Gastrocnemius medialis (tissue), 4 donors: ENCODE measurements around the gene PRDM16.

ENCODE experiments used
- POLR2A ChIP-seq, 2 donors: fragments of 450-650 bp; IDR thresholded peaks; one replicate each; pipeline ENCODE4 v1.6.1; 2017; ENCODE audit warnings: antibody characterized with exemption in 2 of 2, mild to moderate bottlenecking in 2 of 2, moderate library complexity in 2 of 2
- TF ChIP-seq, protein P1 (sequence below), 5 experiments: fragments of 450-650 bp in 3 of 5; fragments of 200-600 bp in 2 of 5; sonication (generic) in 2 of 5; IDR thresholded peaks in 4 of 5; conservative IDR thresholded peaks in 1 of 5; 1 replicate in 4 of 5; 2 replicates in 1 of 5; pipeline ENCODE4 v1.5.1; 2016 to 2019; ENCODE audit warnings: antibody characterized with exemption in 5 of 5, mild to moderate bottlenecking in 3 of 5, moderate library complexity in 3 of 5

DNA sequence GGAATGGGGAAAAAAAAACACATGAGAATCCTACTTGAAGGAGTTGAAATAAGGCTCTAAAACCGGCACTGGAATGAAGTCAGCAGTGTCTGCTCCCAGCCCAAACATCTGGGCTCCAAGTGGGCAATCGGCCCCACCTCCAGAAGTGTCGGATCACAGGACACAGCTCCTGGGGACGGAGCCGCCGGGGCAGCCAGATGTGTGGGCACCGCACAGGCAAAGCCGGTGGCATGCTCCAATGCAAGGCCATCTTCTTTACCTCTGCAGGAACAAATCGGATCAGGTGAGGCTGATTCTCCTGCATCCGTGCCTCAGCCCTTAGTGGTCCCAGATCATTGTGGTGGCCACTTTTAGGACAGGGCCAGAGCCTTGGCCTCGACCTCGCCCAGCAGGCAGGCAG, 156.7 kb downstream of the PRDM16 start:
- TF ChIP-seq, protein P1, sequence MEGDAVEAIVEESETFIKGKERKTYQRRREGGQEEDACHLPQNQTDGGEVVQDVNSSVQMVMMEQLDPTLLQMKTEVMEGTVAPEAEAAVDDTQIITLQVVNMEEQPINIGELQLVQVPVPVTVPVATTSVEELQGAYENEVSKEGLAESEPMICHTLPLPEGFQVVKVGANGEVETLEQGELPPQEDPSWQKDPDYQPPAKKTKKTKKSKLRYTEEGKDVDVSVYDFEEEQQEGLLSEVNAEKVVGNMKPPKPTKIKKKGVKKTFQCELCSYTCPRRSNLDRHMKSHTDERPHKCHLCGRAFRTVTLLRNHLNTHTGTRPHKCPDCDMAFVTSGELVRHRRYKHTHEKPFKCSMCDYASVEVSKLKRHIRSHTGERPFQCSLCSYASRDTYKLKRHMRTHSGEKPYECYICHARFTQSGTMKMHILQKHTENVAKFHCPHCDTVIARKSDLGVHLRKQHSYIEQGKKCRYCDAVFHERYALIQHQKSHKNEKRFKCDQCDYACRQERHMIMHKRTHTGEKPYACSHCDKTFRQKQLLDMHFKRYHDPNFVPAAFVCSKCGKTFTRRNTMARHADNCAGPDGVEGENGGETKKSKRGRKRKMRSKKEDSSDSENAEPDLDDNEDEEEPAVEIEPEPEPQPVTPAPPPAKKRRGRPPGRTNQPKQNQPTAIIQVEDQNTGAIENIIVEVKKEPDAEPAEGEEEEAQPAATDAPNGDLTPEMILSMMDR (IDR thresholded peaks at IDR 0.05 in 4 of 5, conservative IDR thresholded peaks at IDR 0.05 in 1 of 5): no peak
- TF ChIP-seq POLR2A (IDR thresholded peaks at IDR 0.05): no peak
